ENCODE results near the gene CRYBA2. TPM values are rescaled to one million over a fixed set of nuclear protein-coding genes. Genes with fewer than 3 reads are reported as not detected.

The CRYBA2 gene
- total and polyA plus RNA-seq, 9 of the 15 experiments (the other 6 are each of a cell fraction or from before 2014, with no cell fraction given) = 0.11 to 1.8 (median 0.62) TPM; not detected in 5

DNA sequence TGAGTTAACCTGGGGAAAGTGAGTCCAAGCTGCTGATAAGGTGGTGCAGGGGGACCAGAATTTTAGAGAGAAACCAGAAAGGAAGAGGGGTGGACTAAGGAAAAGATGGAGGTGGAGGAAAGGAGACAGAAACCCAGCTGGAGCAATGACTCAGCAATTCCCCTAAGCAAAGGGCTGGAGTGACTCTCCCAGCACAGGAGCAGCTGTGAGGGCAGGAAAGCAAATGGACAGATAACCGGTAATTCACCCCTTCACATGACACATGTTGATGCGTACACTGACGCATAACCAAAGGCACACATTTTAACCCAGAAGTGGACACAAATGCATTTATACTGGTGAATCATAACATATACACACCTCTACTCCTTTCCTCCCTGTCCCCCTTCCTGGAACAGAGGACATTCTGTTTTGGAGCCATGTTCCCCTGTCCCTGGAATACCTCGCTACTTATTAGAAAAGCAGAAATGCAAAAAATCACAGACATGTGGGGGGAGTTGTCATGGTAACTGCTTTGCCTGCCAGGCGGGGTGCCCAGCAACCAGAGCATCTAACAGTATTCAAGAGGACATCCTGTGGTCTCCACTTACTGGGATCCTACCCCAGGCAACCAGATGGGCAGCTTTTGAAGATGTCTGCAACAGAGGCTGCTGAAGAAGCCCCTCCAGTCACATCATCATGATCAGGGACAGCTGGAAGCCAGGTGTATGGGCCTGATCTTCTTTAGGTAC lies 29.0 kb downstream of the CRYBA2 start (continued):
- TF ChIP-seq, protein P1, sequence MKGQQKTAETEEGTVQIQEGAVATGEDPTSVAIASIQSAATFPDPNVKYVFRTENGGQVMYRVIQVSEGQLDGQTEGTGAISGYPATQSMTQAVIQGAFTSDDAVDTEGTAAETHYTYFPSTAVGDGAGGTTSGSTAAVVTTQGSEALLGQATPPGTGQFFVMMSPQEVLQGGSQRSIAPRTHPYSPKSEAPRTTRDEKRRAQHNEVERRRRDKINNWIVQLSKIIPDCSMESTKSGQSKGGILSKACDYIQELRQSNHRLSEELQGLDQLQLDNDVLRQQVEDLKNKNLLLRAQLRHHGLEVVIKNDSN (CRISPR knock-in tag; IDR thresholded peaks at IDR 0.05) = peak; percentile 43; the same call in 1 of the 2 replicates
- TF ChIP-seq FOXM1 (IDR thresholded peaks at IDR 0.05; ENCODE audit: low read depth) (no peak), FOXM1 (CRISPR knock-in tag; IDR thresholded peaks at IDR 0.05; ENCODE audit: low read depth) (no peak), CBFA2T2 (conservative IDR thresholded peaks at IDR 0.05) (peak; percentile 63), KAT8 (IDR thresholded peaks at IDR 0.05; ENCODE audit: low read depth) (no peak), GTF2A2 (tag; IDR thresholded peaks at IDR 0.05) (no peak), HMG20B (CRISPR knock-in tag; IDR thresholded peaks at IDR 0.05) (no peak), CREBBP (IDR thresholded peaks at IDR 0.05; ENCODE audit: low read depth, low read length) (no peak), STAT5B (CRISPR knock-in tag; IDR thresholded peaks at IDR 0.05) (no peak), MCM3 (IDR thresholded peaks at IDR 0.05) (no peak), EP300 (IDR thresholded peaks at IDR 0.05; ENCODE audit: low read length) (peak; percentile 37; the same call in 1 of the 2 replicates), ELF4 (CRISPR knock-in tag; IDR thresholded peaks at IDR 0.05) (no peak), POLR2AphosphoS2 (IDR thresholded peaks at IDR 0.05; ENCODE audit: low read length) (no peak), ZNF165 (CRISPR knock-in tag; IDR thresholded peaks at IDR 0.05; ENCODE audit: borderline replicate concordance) (no peak), SMAD2 (IDR thresholded peaks at IDR 0.05; ENCODE audit: low read depth, low read length) (no peak), ZNF766 (CRISPR knock-in tag; conservative IDR thresholded peaks at IDR 0.05) (no peak), ZFP1 (CRISPR knock-in tag; IDR thresholded peaks at IDR 0.05) (no peak), CAMTA2 (CRISPR knock-in tag; conservative IDR thresholded peaks at IDR 0.05) (no peak), EZH2 (IDR thresholded peaks at IDR 0.05; ENCODE audit: borderline replicate concordance, low read depth, low read length) (no peak), ZNF668 (CRISPR knock-in tag; IDR thresholded peaks at IDR 0.05) (no peak)
- TF ChIP-seq, protein P2, sequence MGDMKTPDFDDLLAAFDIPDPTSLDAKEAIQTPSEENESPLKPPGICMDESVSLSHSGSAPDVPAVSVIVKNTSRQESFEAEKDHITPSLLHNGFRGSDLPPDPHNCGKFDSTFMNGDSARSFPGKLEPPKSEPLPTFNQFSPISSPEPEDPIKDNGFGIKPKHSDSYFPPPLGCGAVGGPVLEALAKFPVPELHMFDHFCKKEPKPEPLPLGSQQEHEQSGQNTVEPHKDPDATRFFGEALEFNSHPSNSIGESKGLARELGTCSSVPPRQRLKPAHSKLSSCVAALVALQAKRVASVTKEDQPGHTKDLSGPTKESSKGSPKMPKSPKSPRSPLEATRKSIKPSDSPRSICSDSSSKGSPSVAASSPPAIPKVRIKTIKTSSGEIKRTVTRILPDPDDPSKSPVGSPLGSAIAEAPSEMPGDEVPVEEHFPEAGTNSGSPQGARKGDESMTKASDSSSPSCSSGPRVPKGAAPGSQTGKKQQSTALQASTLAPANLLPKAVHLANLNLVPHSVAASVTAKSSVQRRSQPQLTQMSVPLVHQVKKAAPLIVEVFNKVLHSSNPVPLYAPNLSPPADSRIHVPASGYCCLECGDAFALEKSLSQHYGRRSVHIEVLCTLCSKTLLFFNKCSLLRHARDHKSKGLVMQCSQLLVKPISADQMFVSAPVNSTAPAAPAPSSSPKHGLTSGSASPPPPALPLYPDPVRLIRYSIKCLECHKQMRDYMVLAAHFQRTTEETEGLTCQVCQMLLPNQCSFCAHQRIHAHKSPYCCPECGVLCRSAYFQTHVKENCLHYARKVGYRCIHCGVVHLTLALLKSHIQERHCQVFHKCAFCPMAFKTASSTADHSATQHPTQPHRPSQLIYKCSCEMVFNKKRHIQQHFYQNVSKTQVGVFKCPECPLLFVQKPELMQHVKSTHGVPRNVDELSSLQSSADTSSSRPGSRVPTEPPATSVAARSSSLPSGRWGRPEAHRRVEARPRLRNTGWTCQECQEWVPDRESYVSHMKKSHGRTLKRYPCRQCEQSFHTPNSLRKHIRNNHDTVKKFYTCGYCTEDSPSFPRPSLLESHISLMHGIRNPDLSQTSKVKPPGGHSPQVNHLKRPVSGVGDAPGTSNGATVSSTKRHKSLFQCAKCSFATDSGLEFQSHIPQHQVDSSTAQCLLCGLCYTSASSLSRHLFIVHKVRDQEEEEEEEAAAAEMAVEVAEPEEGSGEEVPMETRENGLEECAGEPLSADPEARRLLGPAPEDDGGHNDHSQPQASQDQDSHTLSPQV (IDR thresholded peaks at IDR 0.05) = no peak
- TF ChIP-seq, protein P3, sequence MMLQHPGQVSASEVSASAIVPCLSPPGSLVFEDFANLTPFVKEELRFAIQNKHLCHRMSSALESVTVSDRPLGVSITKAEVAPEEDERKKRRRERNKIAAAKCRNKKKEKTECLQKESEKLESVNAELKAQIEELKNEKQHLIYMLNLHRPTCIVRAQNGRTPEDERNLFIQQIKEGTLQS (IDR thresholded peaks at IDR 0.05) = peak; percentile 54
- TF ChIP-seq, protein P3 (CRISPR knock-in tag; conservative IDR thresholded peaks at IDR 0.05) = no peak
- TF ChIP-seq, protein P4, sequence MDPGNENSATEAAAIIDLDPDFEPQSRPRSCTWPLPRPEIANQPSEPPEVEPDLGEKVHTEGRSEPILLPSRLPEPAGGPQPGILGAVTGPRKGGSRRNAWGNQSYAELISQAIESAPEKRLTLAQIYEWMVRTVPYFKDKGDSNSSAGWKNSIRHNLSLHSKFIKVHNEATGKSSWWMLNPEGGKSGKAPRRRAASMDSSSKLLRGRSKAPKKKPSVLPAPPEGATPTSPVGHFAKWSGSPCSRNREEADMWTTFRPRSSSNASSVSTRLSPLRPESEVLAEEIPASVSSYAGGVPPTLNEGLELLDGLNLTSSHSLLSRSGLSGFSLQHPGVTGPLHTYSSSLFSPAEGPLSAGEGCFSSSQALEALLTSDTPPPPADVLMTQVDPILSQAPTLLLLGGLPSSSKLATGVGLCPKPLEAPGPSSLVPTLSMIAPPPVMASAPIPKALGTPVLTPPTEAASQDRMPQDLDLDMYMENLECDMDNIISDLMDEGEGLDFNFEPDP (CRISPR knock-in tag; IDR thresholded peaks at IDR 0.05) = no peak

Measured in K562 (cell line).